NCI-H226 (cell line): Measurements from ENCODE around the gene CPED1.
"Not testable (repeated sequence)": the region's sequence is repeated elsewhere in the genome, so short reads cannot be mapped to it uniquely, and the experiment has no call there.

Experiments used
- DNase-seq: peaks from one replicate; pipeline ENCODE4 v3.0.0-alpha.2; 2015

CPED1 gene

GRCh38 chr7:121157885-121158590, 169.5 kb downstream of the CPED1 start:
- DNase-seq, result no peak

GRCh38 chr7:121158665-121159064, 170.2 kb downstream of the CPED1 start:
- no peak for DNase-seq

GRCh38 chr7:121159553-121159952, 171.0 kb downstream of the CPED1 start:
- DNase-seq, result no peak

- no peak for DNase-seq
These were observed 171.9 kb downstream of the CPED1 start for GRCh38 chr7:121160150-121161008.

GRCh38 chr7:121163699-121164098, 175.2 kb downstream of the CPED1 start:
- DNase-seq, result no peak

- DNase-seq, result no peak
These were observed 175.7 kb downstream of the CPED1 start for GRCh38 chr7:121164247-121164646.

GRCh38 chr7:121166916-121167315, 178.4 kb downstream of the CPED1 start:
- DNase-seq, result no peak

GRCh38 chr7:121167971-121168370, 179.5 kb downstream of the CPED1 start:
- DNase-seq, result peak; percentile 47

- no peak for DNase-seq
These were observed 181.0 kb downstream of the CPED1 start for GRCh38 chr7:121169469-121169868.

GRCh38 chr7:121172484-121172883, 184.0 kb downstream of the CPED1 start:
- no peak for DNase-seq

- DNase-seq, result no peak
These were observed 187.3 kb downstream of the CPED1 start for GRCh38 chr7:121175826-121176225.

- no peak for DNase-seq
These were observed 189.9 kb downstream of the CPED1 start for GRCh38 chr7:121178452-121178851.

GRCh38 chr7:121178869-121179497, 190.5 kb downstream of the CPED1 start:
- no peak for DNase-seq

GRCh38 chr7:121180436-121181063, 192.0 kb downstream of the CPED1 start:
- DNase-seq, result no peak

- no peak for DNase-seq
These were observed 192.8 kb downstream of the CPED1 start for GRCh38 chr7:121181357-121181756.

GRCh38 chr7:121182281-121182680, 193.8 kb downstream of the CPED1 start:
- no peak for DNase-seq

- DNase-seq, result no peak
These were observed 194.4 kb downstream of the CPED1 start for GRCh38 chr7:121182902-121183301.

GRCh38 chr7:121183883-121184282, 195.4 kb downstream of the CPED1 start:
- not testable (repeated sequence) for DNase-seq

GRCh38 chr7:121186746-121187145, 198.2 kb downstream of the CPED1 start:
- no peak for DNase-seq

- DNase-seq, result no peak
These were observed 198.7 kb downstream of the CPED1 start for GRCh38 chr7:121187222-121187621.

- no peak for DNase-seq
These were observed 199.2 kb downstream of the CPED1 start for GRCh38 chr7:121187676-121188075.

- no peak for DNase-seq
These were observed 204.3 kb downstream of the CPED1 start for GRCh38 chr7:121192834-121193233.

GRCh38 chr7:121195010-121195409, 206.5 kb downstream of the CPED1 start:
- DNase-seq, result no peak
